ENCODE measurements around the gene DGKQ.

The DGKQ gene

DNA sequence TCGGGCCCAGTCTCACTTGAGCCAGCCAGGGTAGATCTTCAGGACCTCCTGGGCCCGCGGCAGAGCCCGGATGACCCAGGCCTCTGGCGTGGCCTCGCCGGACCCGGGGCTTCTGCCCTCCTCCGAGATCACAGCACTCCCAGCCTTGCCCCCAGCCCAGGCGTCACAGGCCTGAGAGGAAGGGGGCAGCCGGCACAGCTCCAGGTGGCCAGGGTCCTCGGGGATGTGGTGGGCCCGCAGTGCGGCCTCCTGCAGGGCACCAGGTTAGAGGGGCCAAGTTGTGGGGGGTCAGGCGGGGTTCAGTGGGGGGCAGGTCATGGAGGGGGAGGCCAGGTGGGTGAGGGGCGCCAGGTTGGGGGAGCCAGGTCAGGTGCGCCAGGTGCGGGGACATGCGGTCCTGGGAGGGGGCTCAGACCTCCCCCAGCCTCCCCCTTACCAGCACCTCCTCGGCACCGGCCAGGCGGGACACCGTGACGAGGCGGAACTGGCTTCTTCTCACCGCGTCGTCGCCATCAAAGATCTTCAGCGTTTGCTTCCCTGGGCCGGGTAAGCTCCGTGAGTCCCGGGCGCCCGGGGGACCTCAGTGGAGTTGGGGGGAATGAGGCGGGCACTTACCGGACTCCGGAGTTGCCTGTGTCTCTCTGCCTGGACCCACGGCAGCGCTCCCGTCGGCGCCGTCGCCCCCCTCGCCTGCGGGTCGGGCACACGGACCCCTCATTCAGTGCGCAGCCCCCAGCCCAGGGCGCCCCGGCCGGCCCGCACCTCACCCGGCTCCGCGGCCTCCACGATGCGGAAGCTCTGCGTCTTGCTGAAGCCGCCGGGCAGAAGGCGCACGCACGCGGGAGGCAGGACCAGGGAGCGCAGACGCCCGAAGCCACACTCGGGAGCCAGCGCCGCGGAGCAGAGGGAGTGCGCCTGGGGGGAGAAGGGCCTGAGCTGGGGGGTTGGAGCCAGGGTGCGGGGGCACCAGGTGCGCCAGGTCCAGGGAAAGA, 6.0 kb downstream of the DGKQ start:
- TF ChIP-seq, protein P1, sequence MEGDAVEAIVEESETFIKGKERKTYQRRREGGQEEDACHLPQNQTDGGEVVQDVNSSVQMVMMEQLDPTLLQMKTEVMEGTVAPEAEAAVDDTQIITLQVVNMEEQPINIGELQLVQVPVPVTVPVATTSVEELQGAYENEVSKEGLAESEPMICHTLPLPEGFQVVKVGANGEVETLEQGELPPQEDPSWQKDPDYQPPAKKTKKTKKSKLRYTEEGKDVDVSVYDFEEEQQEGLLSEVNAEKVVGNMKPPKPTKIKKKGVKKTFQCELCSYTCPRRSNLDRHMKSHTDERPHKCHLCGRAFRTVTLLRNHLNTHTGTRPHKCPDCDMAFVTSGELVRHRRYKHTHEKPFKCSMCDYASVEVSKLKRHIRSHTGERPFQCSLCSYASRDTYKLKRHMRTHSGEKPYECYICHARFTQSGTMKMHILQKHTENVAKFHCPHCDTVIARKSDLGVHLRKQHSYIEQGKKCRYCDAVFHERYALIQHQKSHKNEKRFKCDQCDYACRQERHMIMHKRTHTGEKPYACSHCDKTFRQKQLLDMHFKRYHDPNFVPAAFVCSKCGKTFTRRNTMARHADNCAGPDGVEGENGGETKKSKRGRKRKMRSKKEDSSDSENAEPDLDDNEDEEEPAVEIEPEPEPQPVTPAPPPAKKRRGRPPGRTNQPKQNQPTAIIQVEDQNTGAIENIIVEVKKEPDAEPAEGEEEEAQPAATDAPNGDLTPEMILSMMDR (IDR thresholded peaks at IDR 0.05; ENCODE audit: low read depth, low read length) = no peak
- DNase-seq (ENCODE audit: extremely low read depth, low read depth) = no peak

GRCh38 chr4:966266-967112, 6.9 kb downstream of the DGKQ start:
- DNase-seq (ENCODE audit: extremely low read depth, low read depth) = no peak
- TF ChIP-seq, protein P1 (IDR thresholded peaks at IDR 0.05; ENCODE audit: low read depth, low read length) = no peak

- DNase-seq (ENCODE audit: extremely low read depth, low read depth) = no peak
- TF ChIP-seq, protein P1 (IDR thresholded peaks at IDR 0.05; ENCODE audit: low read depth, low read length) = no peak
These were observed 7.6 kb downstream of the DGKQ start for GRCh38 chr4:965766-966134.

DNA sequence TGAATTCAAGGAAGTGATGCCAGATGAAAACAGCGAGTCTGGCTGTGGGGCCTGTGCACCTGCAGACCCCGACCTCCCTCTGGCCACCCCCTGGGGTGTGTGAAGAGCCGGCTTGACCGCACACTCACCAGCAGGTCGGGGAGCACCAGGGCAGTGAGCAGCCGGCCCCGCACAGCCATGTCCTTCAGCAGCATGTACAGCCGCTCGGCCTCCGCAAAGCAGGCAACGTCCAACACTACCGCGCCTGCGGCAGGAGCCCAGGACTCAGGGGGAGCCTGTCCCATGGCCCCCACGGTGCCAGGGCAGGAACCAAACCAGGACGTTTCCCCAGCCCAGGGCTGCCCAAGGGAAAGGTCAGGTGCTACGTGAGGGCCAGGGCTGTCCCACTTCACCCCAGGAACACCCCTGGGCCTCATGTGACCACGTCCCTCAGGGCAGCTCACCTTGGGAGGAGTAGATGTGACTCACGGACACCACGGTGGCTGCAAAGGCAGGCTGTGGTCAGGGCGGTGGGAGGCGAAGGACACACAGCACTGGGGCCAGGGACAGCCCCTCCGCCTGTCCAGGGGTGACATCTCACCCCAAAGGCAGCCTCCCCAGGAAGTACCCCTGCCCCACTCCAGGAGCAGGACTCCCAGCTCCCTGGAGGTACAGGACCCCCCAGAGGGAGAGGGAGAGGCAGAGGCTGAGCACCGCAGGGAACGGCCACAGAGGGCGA, 8.2 kb downstream of the DGKQ start:
- TF ChIP-seq, protein P1 (IDR thresholded peaks at IDR 0.05; ENCODE audit: low read depth, low read length) = no peak

GRCh38 chr4:964346-965025, 8.9 kb downstream of the DGKQ start:
- TF ChIP-seq, protein P1 (IDR thresholded peaks at IDR 0.05; ENCODE audit: low read depth, low read length) = no peak
- no peak for DNase-seq (ENCODE audit: extremely low read depth, low read depth)

More for the DNA sequence above, 8.2 kb downstream of the DGKQ start:
- DNase-seq (ENCODE audit: extremely low read depth, low read depth) = no peak

DNA sequence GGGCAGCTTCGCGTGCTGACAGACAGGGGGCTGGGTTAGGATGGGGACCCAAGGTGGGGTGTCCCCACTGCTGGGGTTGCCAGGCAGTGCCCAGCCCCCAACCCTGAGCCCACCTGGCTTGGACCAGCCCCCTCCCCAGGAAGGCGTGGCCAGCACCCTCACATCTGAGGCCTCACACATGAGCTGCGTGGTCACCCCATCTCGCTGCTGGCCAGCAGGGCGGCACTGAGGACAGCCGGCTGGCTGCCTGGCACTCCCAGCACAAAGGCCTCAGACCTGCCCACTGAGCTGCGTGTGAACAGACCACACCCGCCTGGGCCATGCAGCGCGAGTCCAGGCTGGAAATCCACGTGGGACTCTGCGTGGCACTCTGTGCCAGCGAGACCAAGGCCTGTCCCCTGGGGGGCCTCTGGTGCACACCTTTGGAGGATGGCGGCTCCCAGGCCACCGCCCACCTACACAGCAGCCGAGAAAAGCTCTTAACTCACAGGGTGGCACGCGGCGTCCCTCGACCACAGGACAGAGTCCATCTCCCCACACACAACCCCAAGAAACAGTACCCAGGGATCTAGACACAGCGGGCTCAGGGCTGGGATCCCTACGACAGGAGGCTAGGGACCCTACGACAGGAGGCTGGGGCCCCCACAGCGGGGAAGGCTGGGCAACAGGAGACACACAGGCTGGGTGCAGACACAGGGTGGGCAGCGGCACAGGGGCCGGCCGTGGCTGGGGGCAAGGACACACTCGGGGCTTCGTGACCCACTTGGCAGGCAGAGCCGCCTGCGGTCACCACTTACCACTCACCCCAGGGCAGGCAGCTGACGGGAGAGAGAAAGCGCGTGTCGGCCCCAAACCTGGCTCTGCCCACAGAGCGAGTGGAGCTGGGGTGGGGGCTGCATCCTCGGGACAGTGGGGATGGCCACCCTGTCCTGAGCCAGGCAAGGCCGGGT, 9.8 kb downstream of the DGKQ start:
- DNase-seq (ENCODE audit: extremely low read depth, low read depth) = no peak

More for the DNA sequence above, 9.8 kb downstream of the DGKQ start:
- TF ChIP-seq, protein P1 (IDR thresholded peaks at IDR 0.05; ENCODE audit: low read depth, low read length) = no peak

Data from AG09319 (cell line).